ENCODE measurements around the gene SRGAP3.

SRGAP3 gene

DNA sequence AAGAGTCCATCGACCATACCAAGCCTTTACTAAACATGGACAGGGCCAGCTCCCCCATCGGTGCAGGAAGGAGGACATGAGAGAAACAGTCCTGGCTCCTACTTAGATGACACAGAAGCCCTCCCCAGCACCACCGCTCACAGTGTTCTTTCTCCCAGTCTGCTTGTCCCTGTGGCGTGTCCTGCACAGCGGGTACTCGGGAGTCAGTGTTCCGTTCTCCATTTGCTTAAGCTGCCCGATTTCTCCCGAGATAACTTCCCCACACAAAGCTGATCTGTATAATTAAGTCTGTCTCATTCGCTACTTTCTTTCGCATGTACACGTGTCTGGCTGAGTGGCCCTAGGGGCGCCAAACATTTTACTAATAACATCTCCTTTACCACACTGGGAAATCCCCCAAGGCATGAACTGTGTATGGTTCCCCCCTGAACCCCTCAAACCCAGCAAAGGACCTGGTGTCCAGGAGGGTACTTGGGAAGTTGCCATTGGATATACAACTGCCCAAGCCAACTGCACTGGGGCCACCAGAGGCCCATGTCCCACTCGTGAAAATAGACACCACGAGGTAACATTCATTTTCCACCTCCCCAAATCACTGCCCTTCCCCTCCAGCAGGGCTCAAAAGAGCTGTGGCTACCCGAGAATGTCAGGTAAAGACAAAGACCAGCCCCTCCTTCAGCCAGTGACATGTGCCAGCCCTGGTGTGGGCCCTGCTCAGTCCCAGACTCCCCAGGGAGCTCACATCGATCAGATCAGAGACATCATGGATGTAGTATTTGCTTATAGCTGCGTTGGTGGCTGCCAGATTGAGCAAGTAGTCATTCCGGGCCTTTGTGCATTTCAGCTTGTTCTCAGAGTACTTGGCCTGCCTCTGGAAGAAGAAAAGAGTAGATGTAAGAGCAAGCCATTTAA, 189.7 kb downstream of the SRGAP3 start:
- Histone ChIP-seq H3K27ac (no peak overlapping the region), H3K4me3 (no peak overlapping the region)
- DNase-seq (ENCODE audit: low spot score) = no peak
- TF ChIP-seq, protein P1, sequence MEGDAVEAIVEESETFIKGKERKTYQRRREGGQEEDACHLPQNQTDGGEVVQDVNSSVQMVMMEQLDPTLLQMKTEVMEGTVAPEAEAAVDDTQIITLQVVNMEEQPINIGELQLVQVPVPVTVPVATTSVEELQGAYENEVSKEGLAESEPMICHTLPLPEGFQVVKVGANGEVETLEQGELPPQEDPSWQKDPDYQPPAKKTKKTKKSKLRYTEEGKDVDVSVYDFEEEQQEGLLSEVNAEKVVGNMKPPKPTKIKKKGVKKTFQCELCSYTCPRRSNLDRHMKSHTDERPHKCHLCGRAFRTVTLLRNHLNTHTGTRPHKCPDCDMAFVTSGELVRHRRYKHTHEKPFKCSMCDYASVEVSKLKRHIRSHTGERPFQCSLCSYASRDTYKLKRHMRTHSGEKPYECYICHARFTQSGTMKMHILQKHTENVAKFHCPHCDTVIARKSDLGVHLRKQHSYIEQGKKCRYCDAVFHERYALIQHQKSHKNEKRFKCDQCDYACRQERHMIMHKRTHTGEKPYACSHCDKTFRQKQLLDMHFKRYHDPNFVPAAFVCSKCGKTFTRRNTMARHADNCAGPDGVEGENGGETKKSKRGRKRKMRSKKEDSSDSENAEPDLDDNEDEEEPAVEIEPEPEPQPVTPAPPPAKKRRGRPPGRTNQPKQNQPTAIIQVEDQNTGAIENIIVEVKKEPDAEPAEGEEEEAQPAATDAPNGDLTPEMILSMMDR (IDR thresholded peaks at IDR 0.05) = no peak

DNA sequence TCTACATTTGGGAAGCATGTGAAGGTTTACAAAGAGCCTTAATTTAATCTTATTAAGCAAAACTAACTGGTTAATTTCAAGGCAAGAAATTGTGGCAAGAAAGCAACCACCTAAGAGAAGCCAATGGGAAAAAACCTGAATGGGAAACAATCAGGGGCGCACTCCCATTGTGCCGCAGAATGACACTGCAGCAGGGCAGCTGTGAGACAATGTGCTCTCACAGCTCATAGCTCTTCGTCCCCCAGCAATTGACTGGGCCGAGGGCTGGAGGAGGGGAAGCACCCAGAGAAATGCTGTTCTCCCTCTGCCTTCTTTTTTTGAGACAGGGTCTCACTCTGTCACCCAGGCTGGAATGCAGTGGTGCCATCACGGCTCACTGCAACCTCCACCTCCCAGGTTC, 192.9 kb downstream of the SRGAP3 start:
- DNase-seq (ENCODE audit: low spot score) = no peak
- H3K27ac ChIP-seq = no peak overlapping the region
- no peak overlapping the region for H3K4me3 ChIP-seq
- TF ChIP-seq, protein P1 (IDR thresholded peaks at IDR 0.05) = no peak

DNA sequence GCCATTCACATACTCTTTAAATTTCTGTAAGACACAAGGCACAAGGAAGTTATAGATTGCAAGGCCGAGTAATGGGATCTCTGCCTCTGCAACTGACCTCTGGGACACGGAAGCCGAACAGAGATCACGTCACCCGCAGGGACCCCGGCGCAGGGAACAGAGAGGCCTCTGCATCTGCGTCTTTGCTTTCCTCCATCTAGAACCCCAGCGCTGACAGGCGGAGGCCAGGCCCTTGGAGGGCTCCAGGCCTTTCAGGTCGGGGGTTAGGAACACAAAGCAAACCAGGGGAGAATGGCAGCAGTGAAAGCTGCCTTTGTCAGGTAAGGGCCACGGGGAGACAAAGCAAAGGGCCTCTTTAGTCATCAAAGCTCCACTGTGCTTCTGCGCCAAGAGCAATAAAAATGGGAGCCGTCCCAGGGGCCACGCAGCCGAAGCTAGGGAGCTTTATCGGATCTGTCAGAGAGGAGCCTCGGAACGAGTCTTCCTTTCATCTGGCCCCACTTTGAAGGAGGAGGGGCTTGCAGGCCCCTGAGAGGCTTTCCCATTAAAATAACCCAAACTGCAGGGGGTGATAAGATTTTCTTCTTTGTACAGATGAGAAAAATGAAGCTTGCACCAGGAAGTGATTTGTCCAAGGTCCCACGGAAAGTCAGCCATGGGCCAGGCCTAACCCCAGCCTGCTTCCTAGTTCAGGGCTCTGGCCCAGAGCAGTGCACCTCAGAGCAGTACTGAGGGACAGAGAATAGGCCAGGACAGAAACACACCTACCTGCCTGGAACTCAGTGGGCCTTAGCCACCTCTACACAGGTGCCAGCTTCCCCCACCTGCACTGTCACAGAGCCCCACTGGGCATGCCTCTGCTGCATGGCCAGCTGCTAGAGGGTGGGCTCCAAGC, 201.7 kb downstream of the SRGAP3 start:
- no peak overlapping the region for H3K4me3 ChIP-seq
- no peak for DNase-seq (ENCODE audit: low spot score)
- TF ChIP-seq, protein P1 (IDR thresholded peaks at IDR 0.05) = no peak
- H3K27ac ChIP-seq = no peak overlapping the region

DNA sequence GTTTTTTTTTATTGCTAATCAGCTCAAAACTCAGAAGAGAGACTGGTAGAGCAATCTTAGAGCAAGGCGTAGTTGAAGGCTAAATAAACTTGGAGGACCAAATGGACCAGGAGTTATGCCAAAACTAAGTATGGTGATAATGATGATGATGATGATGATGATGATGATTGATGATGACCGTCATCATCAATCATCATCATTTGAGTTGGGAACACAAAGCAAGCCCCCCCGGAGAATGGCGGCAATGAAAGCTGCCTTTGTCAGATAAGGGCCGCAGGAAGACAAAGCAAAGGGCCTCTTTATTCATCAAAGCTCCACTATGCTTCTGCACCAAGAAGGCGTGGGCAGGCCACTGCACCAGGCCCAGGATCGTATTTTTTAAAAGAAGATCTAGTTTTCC, 204.1 kb downstream of the SRGAP3 start:
- TF ChIP-seq, protein P1 (IDR thresholded peaks at IDR 0.05) = no peak
- Histone ChIP-seq H3K4me3 (no peak overlapping the region), H3K27ac (no peak overlapping the region)
- DNase-seq (ENCODE audit: low spot score) = no peak

DNA sequence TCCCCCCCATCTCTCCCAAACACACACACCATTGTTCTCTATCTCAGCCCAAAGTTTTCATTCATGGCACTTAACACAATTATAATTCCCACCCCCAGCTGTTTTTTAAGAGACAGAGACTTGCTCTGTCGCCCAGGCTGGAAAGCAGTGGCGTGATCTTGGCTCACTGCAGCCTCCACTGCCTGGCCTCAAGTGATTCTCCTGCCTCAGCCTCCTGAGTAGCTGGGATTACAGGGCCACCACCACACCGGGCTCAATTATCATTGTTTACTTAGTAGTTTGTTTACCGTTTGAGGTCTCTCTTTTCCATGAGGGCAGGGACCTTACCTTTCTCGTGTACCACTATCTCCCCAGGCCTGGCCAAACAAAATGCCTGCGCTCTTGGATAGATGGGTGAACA, 206.4 kb downstream of the SRGAP3 start:
- TF ChIP-seq, protein P1 (IDR thresholded peaks at IDR 0.05) = no peak
- no peak overlapping the region for H3K27ac ChIP-seq
- no peak for DNase-seq (ENCODE audit: low spot score)
- H3K4me3 ChIP-seq = no peak overlapping the region

DNA sequence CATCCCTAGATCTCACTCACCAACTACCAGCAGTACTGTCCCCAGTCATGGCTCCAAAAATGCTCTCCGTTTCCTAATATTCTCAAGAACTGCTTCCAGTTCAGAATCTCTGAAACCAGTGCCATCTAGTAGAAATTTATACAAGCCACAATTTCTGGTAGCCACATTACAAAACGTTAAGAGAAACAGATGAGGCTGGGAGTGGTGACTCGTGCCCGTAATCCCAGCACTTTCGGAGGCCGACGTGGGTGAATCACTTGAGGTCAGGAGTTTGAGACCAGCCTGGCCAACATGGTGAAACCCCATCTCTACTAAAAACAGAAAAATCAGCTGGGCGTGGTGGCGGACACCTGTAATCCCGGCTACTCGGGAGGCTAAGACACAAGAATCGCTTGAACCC, 207.8 kb downstream of the SRGAP3 start:
- Histone ChIP-seq H3K4me3 (no peak overlapping the region), H3K27ac (no peak overlapping the region)
- no peak for DNase-seq (ENCODE audit: low spot score)
- TF ChIP-seq, protein P1 (IDR thresholded peaks at IDR 0.05) = no peak
